Panc1 (cell line): ENCODE data around the gene PSG3.

ENCODE experiments used
- CTCF ChIP-seq: fragments of 450-650 bp; IDR thresholded peaks from 2 replicates; pipeline ENCODE4 v1.5.1; 2017; ENCODE audit warnings: mild to moderate bottlenecking
- POLR2AphosphoS5 ChIP-seq: IDR thresholded peaks from 2 replicates; pipeline ENCODE4 v1.6.1; 2012; ENCODE audit warnings: mild to moderate bottlenecking, low read depth, low read length, moderate library complexity
- TCF7L2 ChIP-seq: IDR thresholded peaks from 2 replicates; pipeline ENCODE4 v1.6.1; 2011; ENCODE audit warnings: mild to moderate bottlenecking, low read depth, low read length, inconsistent platforms
- TF ChIP-seq, protein P1 (sequence below), 2 experiments: IDR thresholded peaks; 2 replicates each; pipeline ENCODE4 v1.6.1; 2011 to 2012; ENCODE audit warnings: low read depth in 2 of 2, control low read depth in 1 of 2, low read length in 1 of 2, mild to moderate bottlenecking in 1 of 2, moderate library complexity in 1 of 2; ENCODE audit not compliant: insufficient read depth in 1 of 2

GRCh38 chr19:42697884-42698283 is 42.4 kb downstream of the PSG3 start:
- no peak for TF ChIP-seq CTCF
- TF ChIP-seq, protein P1, sequence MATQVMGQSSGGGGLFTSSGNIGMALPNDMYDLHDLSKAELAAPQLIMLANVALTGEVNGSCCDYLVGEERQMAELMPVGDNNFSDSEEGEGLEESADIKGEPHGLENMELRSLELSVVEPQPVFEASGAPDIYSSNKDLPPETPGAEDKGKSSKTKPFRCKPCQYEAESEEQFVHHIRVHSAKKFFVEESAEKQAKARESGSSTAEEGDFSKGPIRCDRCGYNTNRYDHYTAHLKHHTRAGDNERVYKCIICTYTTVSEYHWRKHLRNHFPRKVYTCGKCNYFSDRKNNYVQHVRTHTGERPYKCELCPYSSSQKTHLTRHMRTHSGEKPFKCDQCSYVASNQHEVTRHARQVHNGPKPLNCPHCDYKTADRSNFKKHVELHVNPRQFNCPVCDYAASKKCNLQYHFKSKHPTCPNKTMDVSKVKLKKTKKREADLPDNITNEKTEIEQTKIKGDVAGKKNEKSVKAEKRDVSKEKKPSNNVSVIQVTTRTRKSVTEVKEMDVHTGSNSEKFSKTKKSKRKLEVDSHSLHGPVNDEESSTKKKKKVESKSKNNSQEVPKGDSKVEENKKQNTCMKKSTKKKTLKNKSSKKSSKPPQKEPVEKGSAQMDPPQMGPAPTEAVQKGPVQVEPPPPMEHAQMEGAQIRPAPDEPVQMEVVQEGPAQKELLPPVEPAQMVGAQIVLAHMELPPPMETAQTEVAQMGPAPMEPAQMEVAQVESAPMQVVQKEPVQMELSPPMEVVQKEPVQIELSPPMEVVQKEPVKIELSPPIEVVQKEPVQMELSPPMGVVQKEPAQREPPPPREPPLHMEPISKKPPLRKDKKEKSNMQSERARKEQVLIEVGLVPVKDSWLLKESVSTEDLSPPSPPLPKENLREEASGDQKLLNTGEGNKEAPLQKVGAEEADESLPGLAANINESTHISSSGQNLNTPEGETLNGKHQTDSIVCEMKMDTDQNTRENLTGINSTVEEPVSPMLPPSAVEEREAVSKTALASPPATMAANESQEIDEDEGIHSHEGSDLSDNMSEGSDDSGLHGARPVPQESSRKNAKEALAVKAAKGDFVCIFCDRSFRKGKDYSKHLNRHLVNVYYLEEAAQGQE (IDR thresholded peaks at IDR 0.05; ENCODE audit: insufficient read depth in 1 of 2, low read depth in 2 of 2, low read length in 1 of 2) = no peak
- TF ChIP-seq POLR2AphosphoS5 = no peak
- no peak for TF ChIP-seq TCF7L2
